Loucy (cell line): ENCODE data around the gene MAB21L4.

Experiments used
- EZH2phosphoT487 ChIP-seq: fragments of 200-600 bp; IDR thresholded peaks from 2 replicates; pipeline ENCODE4 v1.6.1; 2018; ENCODE audit warnings: antibody characterized with exemption, mild to moderate bottlenecking, moderate library complexity, borderline replicate concordance
- TF ChIP-seq, protein P1 (sequence below): fragments of 200-600 bp; sonication (generic); conservative IDR thresholded peaks from 2 replicates; pipeline ENCODE4 v1.5.1; 2014; ENCODE audit warnings: mild to moderate bottlenecking, antibody characterized with exemption, low read length

DNA sequence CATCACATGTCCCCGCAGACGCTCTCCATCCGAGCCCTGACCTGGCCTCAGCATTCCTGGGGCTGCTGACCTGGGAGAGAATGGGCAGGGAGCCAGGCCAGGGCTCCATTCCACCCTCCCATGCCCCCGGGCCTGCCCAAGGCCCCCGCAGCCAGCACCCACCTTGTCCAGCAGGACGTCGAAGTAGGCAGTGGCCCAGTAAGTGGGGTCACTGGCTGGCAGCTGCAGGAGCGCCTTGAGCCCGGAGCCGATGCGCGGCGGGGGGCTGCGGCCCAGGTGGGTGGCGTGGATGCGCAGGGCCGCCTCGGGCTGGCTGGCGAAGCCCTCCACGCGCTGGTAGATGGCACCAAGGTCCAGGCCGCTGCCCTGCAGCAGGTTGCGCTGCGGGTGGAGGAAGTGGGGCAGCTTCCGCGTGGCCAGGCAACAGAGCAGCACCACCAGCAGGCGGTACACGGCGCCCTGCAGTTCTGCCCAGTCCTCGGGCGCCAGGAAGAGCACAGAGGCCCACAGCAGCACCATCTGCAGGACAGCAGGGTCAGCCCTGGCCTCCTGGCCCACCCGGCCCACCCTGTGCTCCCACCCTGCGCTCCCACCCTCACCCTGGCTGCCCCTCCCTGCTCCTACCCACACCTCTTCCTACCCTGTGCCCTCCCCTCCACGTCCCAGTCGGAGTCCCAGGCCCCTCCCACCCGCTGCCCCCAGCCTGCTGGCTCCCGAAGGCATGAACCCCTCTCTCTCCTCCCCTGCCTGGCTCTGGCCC is 7.6 kb downstream of the MAB21L4 start:
- TF ChIP-seq, protein P1, sequence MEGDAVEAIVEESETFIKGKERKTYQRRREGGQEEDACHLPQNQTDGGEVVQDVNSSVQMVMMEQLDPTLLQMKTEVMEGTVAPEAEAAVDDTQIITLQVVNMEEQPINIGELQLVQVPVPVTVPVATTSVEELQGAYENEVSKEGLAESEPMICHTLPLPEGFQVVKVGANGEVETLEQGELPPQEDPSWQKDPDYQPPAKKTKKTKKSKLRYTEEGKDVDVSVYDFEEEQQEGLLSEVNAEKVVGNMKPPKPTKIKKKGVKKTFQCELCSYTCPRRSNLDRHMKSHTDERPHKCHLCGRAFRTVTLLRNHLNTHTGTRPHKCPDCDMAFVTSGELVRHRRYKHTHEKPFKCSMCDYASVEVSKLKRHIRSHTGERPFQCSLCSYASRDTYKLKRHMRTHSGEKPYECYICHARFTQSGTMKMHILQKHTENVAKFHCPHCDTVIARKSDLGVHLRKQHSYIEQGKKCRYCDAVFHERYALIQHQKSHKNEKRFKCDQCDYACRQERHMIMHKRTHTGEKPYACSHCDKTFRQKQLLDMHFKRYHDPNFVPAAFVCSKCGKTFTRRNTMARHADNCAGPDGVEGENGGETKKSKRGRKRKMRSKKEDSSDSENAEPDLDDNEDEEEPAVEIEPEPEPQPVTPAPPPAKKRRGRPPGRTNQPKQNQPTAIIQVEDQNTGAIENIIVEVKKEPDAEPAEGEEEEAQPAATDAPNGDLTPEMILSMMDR: no peak
- TF ChIP-seq EZH2phosphoT487: no peak
